IPS DF 6.9 (cell line): ENCODE data around the gene ZCCHC7.

Source experiments
- DNase-seq: peaks from one replicate; pipeline ENCODE4 v3.0.0-alpha.2; 2013; ENCODE audit warnings: low read depth, low spot score
- H3K27ac ChIP-seq: one replicate; pipeline ENCODE4 v1.5.1; 2013; ENCODE audit warnings: low read length, control low read depth
- H3K27me3 ChIP-seq: 2 replicates; pipeline ENCODE4 v1.6.1; 2013; ENCODE audit warnings: mild to moderate bottlenecking, low read length; ENCODE audit not compliant: control insufficient read depth, insufficient read depth
- H3K36me3 ChIP-seq: 2 replicates; pipeline ENCODE4 v1.6.1; 2013; ENCODE audit warnings: low read length; ENCODE audit not compliant: control insufficient read depth, insufficient read depth
- H3K4me1 ChIP-seq: 2 replicates; pipeline ENCODE4 v1.6.1; 2013; ENCODE audit warnings: low read length; ENCODE audit not compliant: control insufficient read depth, insufficient read depth
- H3K4me3 ChIP-seq: 2 replicates; pipeline ENCODE4 v1.5.1; 2013; ENCODE audit warnings: mild to moderate bottlenecking, low read length
- H3K9me3 ChIP-seq: 2 replicates; pipeline ENCODE4 v1.6.1; 2013; ENCODE audit warnings: low read length, inconsistent platforms; ENCODE audit not compliant: control insufficient read depth, insufficient read depth
- WGBS: extraction: QIAGEN DNeasy Blood & Tissue Kit; methylation state at CpG from one replicate; pipeline ENCODE4 v1.1.7; 2013; ENCODE audit warnings: mixed read lengths, missing lambda C conversion rate; ENCODE audit not compliant: insufficient read length, insufficient coverage; 5-methylcytosine and 5-hydroxymethylcytosine counted together

Gene ZCCHC7

DNA sequence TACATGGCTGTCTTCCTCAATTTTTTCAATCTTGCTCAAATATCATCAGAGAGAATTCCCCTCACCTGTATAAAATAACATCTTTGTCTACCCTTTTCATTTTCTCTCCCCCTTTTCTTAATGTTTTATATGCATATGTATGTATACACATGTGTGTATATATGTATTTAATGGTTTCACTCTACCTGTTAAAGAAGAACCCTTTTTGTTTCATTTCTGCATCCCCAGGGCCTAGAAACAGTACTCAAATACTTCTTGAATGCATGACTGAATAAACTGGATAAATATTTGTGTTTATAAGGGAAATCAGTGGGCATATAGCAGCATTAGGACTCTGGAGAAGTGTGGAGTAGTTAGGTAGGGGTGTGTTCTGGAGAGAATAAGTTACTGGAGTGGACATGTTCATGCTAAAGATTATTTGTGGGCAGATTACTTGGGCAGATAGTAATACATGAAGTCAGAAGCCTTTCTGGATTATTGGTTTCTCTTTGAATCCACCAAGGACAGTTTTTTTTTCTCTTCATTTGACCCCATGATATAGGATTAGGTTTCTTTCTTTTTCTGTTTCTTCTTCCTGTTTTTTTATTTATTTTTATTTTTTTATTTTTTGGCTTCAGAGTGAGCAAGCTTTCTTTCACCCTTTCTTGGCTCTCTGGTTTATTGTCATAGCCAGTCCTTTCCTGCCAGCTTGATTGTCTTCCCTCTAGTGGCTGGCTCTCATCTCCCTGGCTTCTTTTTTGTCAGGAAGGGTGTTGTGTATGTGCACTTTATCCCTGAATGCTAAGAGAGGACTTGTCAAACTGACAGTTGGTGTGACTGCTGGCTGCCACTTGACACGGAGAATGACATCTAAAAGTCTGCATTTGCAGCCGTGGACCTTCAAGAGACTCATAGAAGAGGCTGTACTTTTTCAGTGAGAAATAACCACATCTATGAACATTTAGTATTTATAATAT lies 89.3 kb downstream of the ZCCHC7 start:
- Histone ChIP-seq H3K4me1 (no peaks in the 10 kb centered on the region), H3K27ac (no peak overlapping the region), H3K27me3 (no peaks in the 10 kb centered on the region), H3K9me3 (no peaks in the 10 kb centered on the region), H3K36me3 (no peaks in the 10 kb centered on the region), H3K4me3 (no peak overlapping the region)
- no CpG with 5 or more reads among the region's 2 CpGs for WGBS
- DNase-seq: no peak

DNA sequence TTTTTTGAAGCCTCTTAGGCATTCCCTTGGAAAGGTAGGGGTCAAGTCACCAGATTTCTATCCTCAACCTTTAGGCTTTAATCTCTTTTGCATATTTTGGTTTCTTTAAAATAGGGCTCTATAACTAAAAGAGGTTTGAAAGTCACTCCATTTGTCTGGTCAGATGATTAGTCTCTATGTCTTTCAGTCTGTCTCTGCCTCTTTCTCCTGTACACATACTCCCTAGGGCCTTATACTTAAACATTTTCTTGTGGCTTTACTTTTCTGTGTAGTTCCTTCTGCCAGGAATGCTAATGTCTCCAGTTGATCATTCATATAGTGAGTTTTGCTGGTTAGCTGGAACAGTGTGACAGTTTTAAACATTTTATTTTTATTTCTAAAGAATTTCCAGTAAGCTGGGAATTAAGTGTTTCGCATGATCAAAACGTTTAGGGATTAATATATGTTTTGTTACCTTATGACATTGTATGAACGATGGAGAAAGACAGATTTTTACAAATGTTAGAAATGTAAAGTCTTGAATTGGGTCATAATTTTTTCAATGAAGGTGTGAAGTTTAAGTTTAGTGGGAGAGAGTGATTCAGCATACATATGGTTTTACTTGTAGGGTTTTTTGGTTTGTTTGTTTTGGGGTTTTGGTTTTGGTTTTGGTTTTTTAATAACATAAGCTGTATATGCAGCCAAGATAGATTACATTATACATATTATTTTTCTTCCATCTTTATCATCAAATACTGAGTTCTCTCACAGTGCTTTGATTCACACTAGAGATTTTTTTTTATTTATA lies 90.6 kb downstream of the ZCCHC7 start:
- H3K4me3 ChIP-seq: no peak overlapping the region
- no peak overlapping the region for H3K27ac ChIP-seq
- no peaks in the 10 kb centered on the region for H3K27me3 ChIP-seq
- DNase-seq: no peak
- WGBS: 100% methylated on average over 1 of the region's 3 CpGs
- H3K36me3 ChIP-seq: no peaks in the 10 kb centered on the region
- no peaks in the 10 kb centered on the region for H3K9me3 ChIP-seq
- no peaks in the 10 kb centered on the region for H3K4me1 ChIP-seq

DNA sequence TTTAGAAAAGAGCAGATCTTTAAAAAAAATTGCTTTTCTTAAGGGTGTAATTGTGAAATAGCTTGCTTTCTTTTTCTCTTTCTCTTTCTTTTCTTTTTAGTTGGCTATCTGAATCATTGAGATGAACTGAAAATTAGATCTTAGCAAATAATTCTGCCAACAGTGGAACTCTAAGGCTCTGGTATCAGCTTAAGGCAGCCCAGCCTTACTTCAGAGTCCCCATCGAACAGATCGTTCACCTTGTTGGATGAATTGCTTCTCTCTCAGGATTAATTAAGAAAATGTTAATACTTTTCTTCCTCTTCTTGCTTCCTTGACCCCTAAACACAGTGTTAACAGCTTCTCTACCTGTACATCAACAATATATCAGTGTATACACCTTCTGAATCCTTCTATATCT lies 92.1 kb downstream of the ZCCHC7 start:
- no CpG with 5 or more reads among the region's 2 CpGs for whole genome bisulfite sequencing
- Histone ChIP-seq H3K4me3 (no peak overlapping the region), H3K27me3 (no peaks in the 10 kb centered on the region), H3K9me3 (no peaks in the 10 kb centered on the region), H3K27ac (no peak overlapping the region), H3K4me1 (no peaks in the 10 kb centered on the region), H3K36me3 (no peaks in the 10 kb centered on the region)
- DNase-seq: no peak

DNA sequence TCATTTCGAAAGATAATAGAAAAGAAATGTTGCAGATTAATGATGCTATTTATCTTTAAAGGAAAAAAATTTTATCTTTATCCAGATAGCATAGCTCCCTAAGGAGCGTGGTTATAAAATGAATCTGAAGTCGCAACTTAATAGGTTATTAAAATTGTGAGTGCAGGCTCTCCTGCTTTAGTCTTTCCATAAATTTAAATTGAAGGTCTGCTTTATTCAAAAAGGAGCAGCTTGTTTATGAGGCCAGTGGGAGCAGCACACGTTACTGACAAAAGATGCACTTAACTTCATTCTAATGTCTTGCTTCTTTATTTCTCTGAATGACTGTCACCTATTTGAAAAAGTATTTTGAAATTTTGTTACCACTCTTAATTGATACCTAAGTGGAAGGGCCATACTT lies 95.0 kb downstream of the ZCCHC7 start:
- Histone ChIP-seq H3K27ac (no peak overlapping the region), H3K27me3 (no peaks in the 10 kb centered on the region), H3K4me3 (no peak overlapping the region), H3K36me3 (no peaks in the 10 kb centered on the region), H3K4me1 (no peaks in the 10 kb centered on the region), H3K9me3 (no peaks in the 10 kb centered on the region)
- no peak for DNase-seq
- WGBS: no CpG with 5 or more reads among the region's 4 CpGs

DNA sequence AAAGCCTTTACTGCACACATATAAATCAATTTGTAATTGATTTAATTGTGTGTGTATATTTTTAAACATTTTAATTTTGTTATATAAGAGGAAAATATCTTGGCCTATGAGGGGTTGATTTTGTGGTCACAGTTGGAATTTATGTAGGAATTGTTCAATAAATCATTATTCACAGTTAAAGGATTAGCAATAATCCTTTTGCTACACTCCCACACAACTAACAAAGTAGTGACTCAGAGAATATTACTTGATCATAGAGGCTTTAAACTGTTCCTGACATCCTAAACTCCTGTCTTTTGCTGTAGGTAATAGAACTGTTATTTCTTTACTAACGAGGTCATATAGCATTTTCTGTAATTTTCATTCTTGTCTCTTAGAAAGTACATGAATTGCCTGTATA lies 95.5 kb downstream of the ZCCHC7 start:
- no peak overlapping the region for H3K27ac ChIP-seq
- H3K9me3 ChIP-seq: no peaks in the 10 kb centered on the region
- H3K4me3 ChIP-seq: no peak overlapping the region
- no peaks in the 10 kb centered on the region for H3K4me1 ChIP-seq
- DNase-seq: no peak
- no peaks in the 10 kb centered on the region for H3K27me3 ChIP-seq
- WGBS: no CpG with 5 or more reads among the region's 1 CpG
- H3K36me3 ChIP-seq: no peaks in the 10 kb centered on the region

DNA sequence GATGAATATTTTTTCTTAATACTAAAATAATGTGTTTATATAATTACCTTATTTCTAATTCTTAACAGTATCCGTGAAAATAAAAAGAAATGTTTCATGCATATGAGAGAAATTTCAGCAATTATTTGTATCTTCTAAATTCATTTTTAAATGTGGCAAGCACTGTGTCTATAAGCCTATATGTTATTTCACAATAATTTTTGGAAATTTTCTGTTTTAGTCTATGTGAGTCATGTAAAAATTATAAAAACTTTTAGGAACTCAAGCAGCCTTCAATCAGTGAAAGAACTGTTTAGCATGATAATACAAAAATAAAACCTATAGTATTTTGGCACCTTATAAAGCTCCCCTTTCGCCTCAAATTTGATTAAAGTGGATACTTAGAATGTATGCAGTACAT lies 96.8 kb downstream of the ZCCHC7 start:
- H3K27me3 ChIP-seq: no peaks in the 10 kb centered on the region
- H3K4me1 ChIP-seq: no peaks in the 10 kb centered on the region
- DNase-seq: no peak
- no CpG with 5 or more reads among the region's 2 CpGs for WGBS
- H3K9me3 ChIP-seq: no peaks in the 10 kb centered on the region
- no peaks in the 10 kb centered on the region for H3K36me3 ChIP-seq
- H3K27ac ChIP-seq: no peak overlapping the region
- no peak overlapping the region for H3K4me3 ChIP-seq

DNA sequence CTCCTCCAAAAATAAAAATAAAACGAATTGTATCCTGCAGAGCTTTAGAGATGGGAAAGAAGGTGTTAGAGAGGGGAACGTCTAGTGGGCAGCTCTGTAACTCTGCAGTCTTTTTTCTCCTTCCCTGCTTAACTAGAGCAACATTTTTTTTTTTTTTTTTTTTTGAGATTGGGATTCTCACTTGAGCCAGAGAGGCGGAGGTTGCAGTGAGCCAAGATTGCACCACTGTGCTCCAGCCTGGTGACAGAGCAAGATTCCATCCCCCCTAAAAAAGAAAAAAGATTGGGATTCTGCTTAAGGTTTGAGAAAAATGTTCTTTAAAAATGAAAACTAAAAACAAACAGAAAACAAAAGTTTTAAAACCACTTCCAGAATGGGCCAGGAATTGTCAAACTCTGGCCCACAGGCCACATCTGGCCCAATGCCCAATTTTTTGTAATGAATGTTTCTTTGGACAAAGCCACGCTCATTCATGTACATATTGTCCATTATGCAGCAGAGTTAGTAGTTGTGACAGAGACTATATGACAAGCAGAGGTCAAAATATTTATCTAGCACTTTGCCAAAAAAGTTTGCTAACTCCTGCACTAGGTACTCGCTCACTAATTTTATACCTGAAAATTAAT lies 98.5 kb downstream of the ZCCHC7 start:
- no peak for DNase-seq
- no peak overlapping the region for H3K27ac ChIP-seq
- no peak overlapping the region for H3K4me3 ChIP-seq
- no peaks in the 10 kb centered on the region for H3K9me3 ChIP-seq
- H3K36me3 ChIP-seq: no peaks in the 10 kb centered on the region
- no peaks in the 10 kb centered on the region for H3K27me3 ChIP-seq
- no peaks in the 10 kb centered on the region for H3K4me1 ChIP-seq
- WGBS: no CpG with 5 or more reads among the region's 5 CpGs

DNA sequence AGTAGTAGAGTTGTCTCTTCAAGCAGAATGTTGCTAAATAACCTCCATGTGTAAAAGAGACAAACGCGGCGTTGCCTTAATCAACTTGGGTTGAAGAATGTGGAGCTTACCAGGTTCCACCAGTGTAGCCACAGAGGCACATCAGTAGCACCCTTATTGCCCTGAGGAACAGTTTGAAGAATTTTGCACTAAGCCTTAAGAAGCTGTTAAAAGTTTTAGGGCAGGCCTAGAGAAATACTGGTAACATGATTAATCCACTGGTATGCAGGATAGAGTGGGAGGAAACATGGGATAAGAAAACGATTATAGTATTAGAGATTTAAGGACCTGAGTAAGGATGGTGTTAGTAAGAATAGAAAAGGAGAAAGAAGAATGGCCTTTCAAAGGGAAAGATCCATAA lies 100.6 kb downstream of the ZCCHC7 start:
- no peaks in the 10 kb centered on the region for H3K27me3 ChIP-seq
- 100% methylated on average over 1 of the region's 4 CpGs for WGBS
- H3K27ac ChIP-seq: no peak overlapping the region
- no peak for DNase-seq
- no peaks in the 10 kb centered on the region for H3K36me3 ChIP-seq
- H3K4me3 ChIP-seq: no peak overlapping the region
- no peaks in the 10 kb centered on the region for H3K4me1 ChIP-seq
- no peaks in the 10 kb centered on the region for H3K9me3 ChIP-seq

DNA sequence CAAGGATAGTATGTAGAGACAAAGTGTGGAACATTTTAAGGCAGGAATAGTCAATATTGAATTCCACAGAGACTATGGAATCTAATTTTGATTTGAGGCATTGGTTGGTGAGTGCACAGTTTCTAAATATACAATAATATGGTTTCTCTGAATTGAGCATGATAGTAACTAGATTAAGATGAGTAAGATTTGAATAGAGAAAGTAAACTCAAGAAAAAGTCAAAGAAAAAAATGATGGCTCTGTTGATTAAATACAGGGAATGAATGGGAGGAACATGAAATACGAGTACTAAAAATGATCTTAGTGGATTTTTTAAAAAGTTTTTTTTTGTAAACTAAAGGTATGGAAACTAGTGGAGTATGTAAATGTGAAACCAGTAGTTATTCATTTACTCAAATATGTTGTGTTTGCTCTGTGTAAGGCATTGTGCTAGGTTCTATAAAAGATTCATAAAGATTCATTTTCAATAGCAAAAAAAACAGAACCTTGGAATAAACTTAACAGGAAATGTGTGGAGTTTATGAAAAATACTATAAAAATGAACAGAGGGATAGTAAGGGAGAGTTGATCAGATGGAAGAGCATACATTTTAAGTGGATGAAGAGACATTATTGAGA lies 101.2 kb downstream of the ZCCHC7 start:
- 100% methylated on average over 1 of the region's 1 CpG for WGBS
- DNase-seq: no peak
- Histone ChIP-seq H3K4me1 (no peaks in the 10 kb centered on the region), H3K36me3 (no peaks in the 10 kb centered on the region), H3K27me3 (no peaks in the 10 kb centered on the region), H3K9me3 (no peaks in the 10 kb centered on the region), H3K4me3 (no peak overlapping the region), H3K27ac (no peak overlapping the region)

DNA sequence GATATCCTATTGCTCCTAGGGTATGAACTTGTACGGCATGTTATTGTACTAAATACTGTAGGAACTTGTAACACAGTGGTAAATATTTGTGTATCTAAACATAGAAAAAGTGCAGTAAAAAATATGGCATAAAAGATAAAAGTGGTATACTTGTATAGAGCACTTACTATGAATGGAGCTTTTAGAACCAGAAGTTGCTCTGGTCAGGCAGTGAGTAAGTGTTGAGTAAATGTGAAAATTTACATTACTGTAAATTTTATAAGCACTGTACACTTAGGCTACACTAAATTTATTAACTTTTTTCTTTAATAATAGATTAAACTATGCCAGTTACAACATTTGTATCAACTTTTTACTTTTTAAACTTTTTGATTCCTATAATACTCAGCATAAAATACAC lies 109.1 kb downstream of the ZCCHC7 start:
- WGBS: no CpG with 5 or more reads among the region's 1 CpG
- H3K4me3 ChIP-seq: no peak overlapping the region
- no peak for DNase-seq
- no peaks in the 10 kb centered on the region for H3K36me3 ChIP-seq
- no peaks in the 10 kb centered on the region for H3K27me3 ChIP-seq
- H3K9me3 ChIP-seq: no peaks in the 10 kb centered on the region
- no peak overlapping the region for H3K27ac ChIP-seq
- H3K4me1 ChIP-seq: no peaks in the 10 kb centered on the region
